H9 (cell line): Measurements from ENCODE around the gene TFCP2. TPM values are rescaled to one million over a fixed set of nuclear protein-coding genes. Genes with fewer than 3 reads are reported as not detected.

Experiments used
- DNase-seq: peaks from one replicate; pipeline ENCODE4 v3.0.0-alpha.2; 2017
- H2AFZ ChIP-seq: one replicate; pipeline ENCODE4 v1.6.1; 2013; ENCODE audit warnings: mild to moderate bottlenecking, low read length, control low read depth, moderate library complexity
- H2AK5ac ChIP-seq: 2 replicates; pipeline ENCODE4 v1.6.1; 2013; ENCODE audit warnings: low read length, control low read depth, mixed read lengths; ENCODE audit not compliant: insufficient read length
- H2BK120ac ChIP-seq: one replicate; pipeline ENCODE4 v1.6.1; 2013; ENCODE audit warnings: low read depth, mild to moderate bottlenecking, low read length, control low read depth, inconsistent platforms; ENCODE audit not compliant: poor library complexity, severe bottlenecking
- H2BK12ac ChIP-seq: 2 replicates; pipeline ENCODE4 v1.6.1; 2013; ENCODE audit warnings: low read length, control low read depth, mixed read lengths, low read depth; ENCODE audit not compliant: insufficient read length
- H2BK15ac ChIP-seq: 2 replicates; pipeline ENCODE4 v1.6.1; 2013; ENCODE audit warnings: low read depth, low read length, control low read depth
- H2BK20ac ChIP-seq: one replicate; pipeline ENCODE4 v1.6.1; 2013; ENCODE audit warnings: low read depth, mild to moderate bottlenecking, low read length, control low read depth, inconsistent platforms; ENCODE audit not compliant: poor library complexity, severe bottlenecking
- H2BK5ac ChIP-seq: 2 replicates; pipeline ENCODE4 v1.6.1; 2013; ENCODE audit warnings: low read length, control low read depth, mixed read lengths; ENCODE audit not compliant: insufficient read length
- H3K14ac ChIP-seq: 2 replicates; pipeline ENCODE4 v1.6.1; 2013; ENCODE audit warnings: low read length, control low read depth; ENCODE audit not compliant: insufficient read depth
- H3K18ac ChIP-seq: 2 replicates; pipeline ENCODE4 v1.6.1; 2013; ENCODE audit warnings: low read depth, mild to moderate bottlenecking, mixed read lengths, low read length, control low read depth; ENCODE audit not compliant: insufficient read length
- H3K23ac ChIP-seq: 2 replicates; pipeline ENCODE4 v1.6.1; 2013; ENCODE audit warnings: low read length, control low read depth, mixed read lengths, low read depth; ENCODE audit not compliant: insufficient read length
- H3K23me2 ChIP-seq: 2 replicates; pipeline ENCODE4 v1.6.1; 2013; ENCODE audit warnings: low read depth, mild to moderate bottlenecking, mixed read lengths, low read length, control low read depth; ENCODE audit not compliant: insufficient read length, poor library complexity, severe bottlenecking
- H3K27ac ChIP-seq: 2 replicates; pipeline ENCODE4 v1.5.1; 2013; ENCODE audit warnings: low read length, control low read depth, mixed read lengths, low read depth; ENCODE audit not compliant: insufficient read length
- H3K27me3 ChIP-seq: 2 replicates; pipeline ENCODE4 v1.6.1; 2013; ENCODE audit warnings: low read length, control low read depth, inconsistent platforms; ENCODE audit not compliant: insufficient read depth
- H3K4ac ChIP-seq: 2 replicates; pipeline ENCODE4 v1.6.1; 2013; ENCODE audit warnings: low read depth, mild to moderate bottlenecking, control low read depth, inconsistent platforms, low read length, moderate library complexity
- H3K4me1 ChIP-seq: 2 replicates; pipeline ENCODE4 v1.6.1; 2013; ENCODE audit warnings: low read length, control low read depth, inconsistent platforms; ENCODE audit not compliant: insufficient read depth
- H3K4me2 ChIP-seq: 2 replicates; pipeline ENCODE4 v1.6.1; 2013; ENCODE audit warnings: low read length, control low read depth, mixed read lengths; ENCODE audit not compliant: insufficient read length, insufficient read depth
- H3K56ac ChIP-seq: 2 replicates; pipeline ENCODE4 v1.6.1; 2013; ENCODE audit warnings: low read depth, mild to moderate bottlenecking, mixed read lengths, low read length, control low read depth; ENCODE audit not compliant: insufficient read length
- H3K79me1 ChIP-seq: 2 replicates; pipeline ENCODE4 v1.6.1; 2013; ENCODE audit warnings: low read depth, mild to moderate bottlenecking, moderate library complexity, low read length, control low read depth, inconsistent platforms; ENCODE audit not compliant: insufficient read depth, poor library complexity, severe bottlenecking
- H3K79me2 ChIP-seq: 2 replicates; pipeline ENCODE4 v1.6.1; 2013; ENCODE audit warnings: low read length, control low read depth, inconsistent platforms; ENCODE audit not compliant: insufficient read depth
- H3K9ac ChIP-seq: 2 replicates; pipeline ENCODE4 v1.6.1; 2013; ENCODE audit warnings: low read length, control low read depth, mixed read lengths; ENCODE audit not compliant: insufficient read length; ENCODE audit errors: extremely low read depth
- H3K9me3 ChIP-seq: one replicate; pipeline ENCODE4 v1.6.1; 2013; ENCODE audit warnings: low read depth, low read length, inconsistent platforms; ENCODE audit not compliant: control insufficient read depth
- H3T11ph ChIP-seq: one replicate; pipeline ENCODE4 v1.6.1; 2013; ENCODE audit warnings: mild to moderate bottlenecking, low read length, control low read depth, inconsistent platforms
- H4K20me1 ChIP-seq: one replicate; pipeline ENCODE4 v1.6.1; 2013; ENCODE audit not compliant: control insufficient read depth, insufficient read length, insufficient read depth
- H4K5ac ChIP-seq: 2 replicates; pipeline ENCODE4 v1.6.1; 2013; ENCODE audit warnings: low read depth, mild to moderate bottlenecking, mixed read lengths, low read length, control low read depth; ENCODE audit not compliant: insufficient read length
- H4K8ac ChIP-seq: replicated peaks from 2 replicates; pipeline ENCODE4 v1.6.1; 2013; ENCODE audit warnings: low read length, control low read depth, mixed read lengths, low read depth; ENCODE audit not compliant: insufficient read length
- H4K91ac ChIP-seq: 2 replicates; pipeline ENCODE4 v1.6.1; 2013; ENCODE audit warnings: low read depth, mild to moderate bottlenecking, moderate library complexity, mixed read lengths, low read length, control low read depth; ENCODE audit not compliant: insufficient read length
- H3K27ac Mint-ChIP-seq, 3 experiments: 2 replicates in 2 of 3; 3 replicates in 1 of 3; pipeline ENCODE4 v1.8.0; 2020 to 2021; ENCODE audit warnings: mixed read lengths in 3 of 3, mild to moderate bottlenecking in 1 of 3, moderate library complexity in 1 of 3
- H3K27me3 Mint-ChIP-seq: 2 replicates; pipeline ENCODE4 v1.8.0; 2021; ENCODE audit warnings: low read depth, mild to moderate bottlenecking, moderate library complexity, mixed read lengths
- H3K36me3 Mint-ChIP-seq, 3 experiments: 2 replicates in 2 of 3; 3 replicates in 1 of 3; pipeline ENCODE4 v1.8.0; 2020 to 2021; ENCODE audit warnings: low read depth in 3 of 3, mixed read lengths in 3 of 3; ENCODE audit not compliant: insufficient read depth in 1 of 3
- H3K4me1 Mint-ChIP-seq, 2 experiments: 2 replicates each; pipeline ENCODE4 v1.8.0; 2020; ENCODE audit warnings: mixed read lengths in 2 of 2
- H3K4me3 Mint-ChIP-seq, 2 experiments: 2 replicates in 1 of 2; 3 replicates in 1 of 2; pipeline ENCODE4 v1.8.0; 2020 to 2021; ENCODE audit warnings: mild to moderate bottlenecking in 2 of 2, mixed read lengths in 2 of 2, moderate library complexity in 1 of 2
- H3K9me3 Mint-ChIP-seq, 2 experiments: 2 replicates in 1 of 2; 3 replicates in 1 of 2; pipeline ENCODE4 v1.8.0; 2020; ENCODE audit warnings: mild to moderate bottlenecking in 2 of 2, mixed read lengths in 2 of 2, moderate library complexity in 1 of 2
- CTCF ChIP-seq: fragments of 200-600 bp; sonication (generic); conservative IDR thresholded peaks from 3 replicates; pipeline ENCODE4 v1.8.0; 2021; ENCODE audit warnings: antibody characterized with exemption, mild to moderate bottlenecking
- WGBS: extraction: QIAGEN DNeasy Blood & Tissue Kit; methylation state at CpG from one replicate; pipeline ENCODE4 v1.1.7; 2013; ENCODE audit warnings: missing lambda C conversion rate, low lambda C conversion rate, mixed read lengths; ENCODE audit not compliant: insufficient read length; ENCODE audit errors: extremely low coverage; 5-methylcytosine and 5-hydroxymethylcytosine counted together
- total RNA-seq: library from RNA; stranded (reverse); gene quantifications from 2 replicates; pipeline ENCODE4 v1.2.1, GENCODE V29; 2021

Gene TFCP2
- total RNA-seq, 1 experiment from 2014 or later = 27.1 TPM

- no peak overlapping the region for H2BK20ac ChIP-seq
- no CpG with 5 or more reads among the region's 3 CpGs for whole genome bisulfite sequencing
Measured at GRCh38 chr12:51156245-51156765, 16.6 kb downstream of the TFCP2 start.

More at GRCh38 chr12:51156245-51156765, 16.6 kb downstream of the TFCP2 start:
- no peak overlapping the region for H4K5ac ChIP-seq
- no peak overlapping the region for H3T11ph ChIP-seq
- peaks cover 5% of the 10 kb centered on the region for H3K79me2 ChIP-seq
- no peak for TF ChIP-seq CTCF
- Mint-ChIP-seq H3K36me3 (peaks cover 0 to 4% (median 0%) of the 10 kb centered on the region in 3 experiments; a peak in 1 of 7 replicates), H3K4me3 (no peak overlapping the region), H3K27ac (no peak overlapping the region), H3K4me1 (peaks cover 5 to 11% of the 10 kb centered on the region in 2 experiments; a peak in 3 of 4 replicates), H3K27me3 (no peaks in the 10 kb centered on the region), H3K9me3 (no peaks in the 10 kb centered on the region)
- no peaks in the 10 kb centered on the region for H3K4me1 ChIP-seq
- H3K23ac ChIP-seq = no peak overlapping the region
- no peak overlapping the region for H4K91ac ChIP-seq
- no peak overlapping the region for H3K4ac ChIP-seq
- H3K79me1 ChIP-seq = peaks cover 8% of the 10 kb centered on the region
- H3K9ac ChIP-seq = no peak overlapping the region
- H4K8ac ChIP-seq = no peak overlapping the region
- H2AFZ ChIP-seq = no peak overlapping the region
- H2BK15ac ChIP-seq = no peak overlapping the region
- no peaks in the 10 kb centered on the region for H3K23me2 ChIP-seq
- no peaks in the 10 kb centered on the region for H3K27me3 ChIP-seq
- no peak overlapping the region for H3K18ac ChIP-seq
- H3K14ac ChIP-seq = no peak overlapping the region
- no peak overlapping the region for H2BK12ac ChIP-seq
- no peak overlapping the region for H3K56ac ChIP-seq
- DNase-seq = no peak
- no peak overlapping the region for H2BK5ac ChIP-seq
- H3K27ac ChIP-seq = no peak overlapping the region
- H3K9me3 ChIP-seq = no peaks in the 10 kb centered on the region
- H2AK5ac ChIP-seq = no peak overlapping the region
- H3K4me2 ChIP-seq = no peak overlapping the region
- H2BK120ac ChIP-seq = no peak overlapping the region
- no peaks in the 10 kb centered on the region for H4K20me1 ChIP-seq
